CD4-positive, CD25-positive, alpha-beta regulatory T cell (primary cell): Measurements from ENCODE around the gene PLA2G4E. TPM values are rescaled to one million over a fixed set of nuclear protein-coding genes. Genes with fewer than 3 reads are reported as not detected.

Experiments used
- ATAC-seq, 2 donors: fragments of 150-1000 bp; cut with Tn5 transposase; one replicate each; pipeline ENCODE4 v1.10.0; 2021; ENCODE audit warnings: low read depth in 2 of 2, moderate number of reproducible peaks in 2 of 2, moderate library complexity in 1 of 2
- DNase-seq, 3 donors: peaks; one replicate each; pipeline versions ENCODE4 v3.0.0 to v3.0.0-alpha.2; 2012 to 2022; ENCODE audit warnings: mixed read lengths in 1 of 3
- H3K27ac ChIP-seq: one replicate; pipeline ENCODE4 v1.7.0; 2013; ENCODE audit warnings: mild to moderate bottlenecking, low read length; ENCODE audit not compliant: insufficient read depth, poor library complexity, severe bottlenecking
- H3K27me3 ChIP-seq: one replicate; pipeline ENCODE4 v1.7.0; 2013; ENCODE audit warnings: low read length; ENCODE audit not compliant: control insufficient read depth, insufficient read depth
- H3K36me3 ChIP-seq: one replicate; pipeline ENCODE4 v1.7.0; 2013; ENCODE audit warnings: mild to moderate bottlenecking, low read length, moderate library complexity; ENCODE audit not compliant: control insufficient read depth, insufficient read depth
- H3K4me1 ChIP-seq: 2 replicates; pipeline ENCODE4 v1.7.0; 2013; ENCODE audit warnings: mild to moderate bottlenecking, low read length; ENCODE audit not compliant: insufficient read depth, control insufficient read depth, poor library complexity, severe bottlenecking
- H3K4me3 ChIP-seq: one replicate; pipeline ENCODE4 v1.7.0; 2013; ENCODE audit warnings: low read depth, mild to moderate bottlenecking, low read length, moderate library complexity
- H3K9me3 ChIP-seq, 2 experiments: 1 replicate in 1 of 2; 2 replicates in 1 of 2; pipeline ENCODE4 v1.7.0; 2013; ENCODE audit warnings: low read length in 2 of 2, mild to moderate bottlenecking in 1 of 2, moderate library complexity in 1 of 2; ENCODE audit not compliant: control insufficient read depth in 2 of 2
- H3K27ac Mint-ChIP-seq, 3 donors: one replicate each; pipeline ENCODE4 v1.8.0; 2020 to 2022; ENCODE audit warnings: mild to moderate bottlenecking in 3 of 3, mixed read lengths in 3 of 3, moderate library complexity in 2 of 3
- H3K27me3 Mint-ChIP-seq: one replicate; pipeline ENCODE4 v1.8.0; 2022; ENCODE audit warnings: mild to moderate bottlenecking, mixed read lengths
- H3K36me3 Mint-ChIP-seq: one replicate; pipeline ENCODE4 v1.8.0; 2020; ENCODE audit warnings: mixed read lengths
- H3K4me1 Mint-ChIP-seq, 4 donors: one replicate each; pipeline ENCODE4 v1.8.0; 2020 to 2022; ENCODE audit warnings: mixed read lengths in 4 of 4, mild to moderate bottlenecking in 1 of 4
- H3K4me3 Mint-ChIP-seq, 4 donors: one replicate each; pipeline ENCODE4 v1.8.0; 2020 to 2022; ENCODE audit warnings: mild to moderate bottlenecking in 4 of 4, mixed read lengths in 4 of 4, moderate library complexity in 3 of 4
- H3K9me3 Mint-ChIP-seq, 7 donors: one replicate each; pipeline ENCODE4 v1.8.0; 2020 to 2022; ENCODE audit warnings: mixed read lengths in 7 of 7, mild to moderate bottlenecking in 3 of 7, moderate library complexity in 2 of 7
- polyA plus RNA-seq, 4 donors: library from polyadenylated mRNA; unstranded; fragments of 300-500 nt; fragmentation: Illumina TruSeq; gene quantifications; one replicate each; pipeline ENCODE4 v1.2.3, GENCODE V29; 2021
- total RNA-seq: library from RNA; stranded (reverse); gene quantifications from one replicate; pipeline ENCODE4 v1.2.3, GENCODE V29; 2022

Gene PLA2G4E
- total and polyA plus RNA-seq, 5 donors from 2014 or later = not detected

GRCh38 chr15:42065468-42065867 is 44.6 kb upstream of the PLA2G4E start:
- no peak overlapping the region for H3K27ac Mint-ChIP-seq
- peaks cover 22% of the 10 kb centered on the region for H3K27me3 Mint-ChIP-seq
- DNase-seq = no peak
- Histone ChIP-seq H3K4me1 (no peaks in the 10 kb centered on the region), H3K36me3 (no peaks in the 10 kb centered on the region), H3K4me3 (no peak overlapping the region), H3K27ac (no peak overlapping the region), H3K27me3 (peaks cover 2% of the 10 kb centered on the region), H3K9me3 (no peaks in the 10 kb centered on the region)
- peaks cover 0 to 4% (median 1%) of the 10 kb centered on the region in 4 donors for H3K4me1 Mint-ChIP-seq
- peaks cover 0 to 8% (median 2%) of the 10 kb centered on the region in 7 donors for H3K9me3 Mint-ChIP-seq
- H3K4me3 Mint-ChIP-seq = no peak overlapping the region
- no peak for ATAC-seq
- no peaks in the 10 kb centered on the region for H3K36me3 Mint-ChIP-seq

GRCh38 chr15:42065033-42065432 is 44.2 kb upstream of the PLA2G4E start:
- Mint-ChIP-seq H3K4me3 (no peak overlapping the region), H3K4me1 (peaks cover 0 to 8% (median 3%) of the 10 kb centered on the region in 4 donors), H3K27ac (no peak overlapping the region), H3K27me3 (peaks cover 24% of the 10 kb centered on the region), H3K9me3 (peaks cover 0 to 8% (median 2%) of the 10 kb centered on the region in 7 donors), H3K36me3 (no peaks in the 10 kb centered on the region)
- DNase-seq (peak in 1 of 3 donors; percentile 38), ATAC-seq (no peak)
- no peaks in the 10 kb centered on the region for H3K36me3 ChIP-seq
- no peaks in the 10 kb centered on the region for H3K9me3 ChIP-seq
- no peak overlapping the region for H3K27ac ChIP-seq
- H3K4me1 ChIP-seq = peaks cover 2% of the 10 kb centered on the region
- H3K27me3 ChIP-seq = peaks cover 2% of the 10 kb centered on the region
- H3K4me3 ChIP-seq = no peak overlapping the region

- H3K4me1 ChIP-seq = peaks cover 5% of the 10 kb centered on the region
- ATAC-seq = no peak
- peaks cover 0 to 13% (median 4%) of the 10 kb centered on the region in 4 donors for H3K4me1 Mint-ChIP-seq
- H3K9me3 Mint-ChIP-seq = peaks cover 0 to 8% (median 2%) of the 10 kb centered on the region in 7 donors
- H3K27ac ChIP-seq = no peak overlapping the region
- H3K27me3 ChIP-seq = peaks cover 2% of the 10 kb centered on the region
- no peaks in the 10 kb centered on the region for H3K36me3 ChIP-seq
- no peaks in the 10 kb centered on the region for H3K9me3 ChIP-seq
- H3K4me3 ChIP-seq = no peak overlapping the region
- H3K27ac Mint-ChIP-seq = no peak overlapping the region
- peaks cover 26% of the 10 kb centered on the region for H3K27me3 Mint-ChIP-seq
- H3K4me3 Mint-ChIP-seq = no peak overlapping the region
- DNase-seq = no peak
- H3K36me3 Mint-ChIP-seq = no peaks in the 10 kb centered on the region
These were observed 43.4 kb upstream of the PLA2G4E start for GRCh38 chr15:42064271-42064670.

- Histone ChIP-seq H3K27ac (no peak overlapping the region), H3K4me1 (peaks cover 5% of the 10 kb centered on the region), H3K36me3 (no peaks in the 10 kb centered on the region), H3K27me3 (peaks cover 2% of the 10 kb centered on the region), H3K4me3 (no peak overlapping the region), H3K9me3 (no peaks in the 10 kb centered on the region)
- Mint-ChIP-seq H3K4me3 (no peak overlapping the region), H3K36me3 (no peaks in the 10 kb centered on the region), H3K27ac (no peak overlapping the region), H3K4me1 (peaks cover 0 to 13% (median 4%) of the 10 kb centered on the region in 4 donors), H3K27me3 (peaks cover 26% of the 10 kb centered on the region), H3K9me3 (peaks cover 0 to 8% (median 2%) of the 10 kb centered on the region in 7 donors)
- no peak for DNase-seq
- ATAC-seq = no peak
These were observed 42.4 kb upstream of the PLA2G4E start for GRCh38 chr15:42063122-42063848.

- Mint-ChIP-seq H3K36me3 (no peaks in the 10 kb centered on the region), H3K4me1 (peaks cover 0 to 13% (median 5%) of the 10 kb centered on the region in 4 donors), H3K27me3 (peaks cover 32% of the 10 kb centered on the region), H3K9me3 (peaks cover 0 to 4% (median 0%) of the 10 kb centered on the region in 7 donors), H3K4me3 (no peak overlapping the region), H3K27ac (no peak overlapping the region)
- Histone ChIP-seq H3K4me1 (peaks cover 5% of the 10 kb centered on the region), H3K9me3 (no peaks in the 10 kb centered on the region), H3K36me3 (no peaks in the 10 kb centered on the region), H3K4me3 (no peak overlapping the region), H3K27me3 (peaks cover 2% of the 10 kb centered on the region), H3K27ac (no peak overlapping the region)
- ATAC-seq (no peak), DNase-seq (no peak)
These were observed 41.5 kb upstream of the PLA2G4E start for GRCh38 chr15:42062284-42062806.

- no peak overlapping the region for H3K4me3 ChIP-seq
- H3K36me3 ChIP-seq = no peaks in the 10 kb centered on the region
- H3K36me3 Mint-ChIP-seq = no peaks in the 10 kb centered on the region
- peaks cover 0 to 4% (median 0%) of the 10 kb centered on the region in 7 donors for H3K9me3 Mint-ChIP-seq
- H3K4me1 ChIP-seq = peaks cover 12% of the 10 kb centered on the region
- no peak overlapping the region for H3K27ac Mint-ChIP-seq
- DNase-seq = no peak
- no peak overlapping the region for H3K4me3 Mint-ChIP-seq
- peaks cover 0 to 18% (median 7%) of the 10 kb centered on the region in 4 donors for H3K4me1 Mint-ChIP-seq
- no peaks in the 10 kb centered on the region for H3K9me3 ChIP-seq
- H3K27me3 Mint-ChIP-seq = peaks cover 48% of the 10 kb centered on the region
- no peak for ATAC-seq
- H3K27me3 ChIP-seq = peaks cover 3% of the 10 kb centered on the region
- H3K27ac ChIP-seq = no peak overlapping the region
These were observed 40.0 kb upstream of the PLA2G4E start for GRCh38 chr15:42060797-42061196.

- ATAC-seq (no peak), DNase-seq (no peak)
- peaks cover 52% of the 10 kb centered on the region for H3K27me3 Mint-ChIP-seq
- peak overlapping the region in 2 of 3 donors; percentile 60 to 69 for H3K27ac Mint-ChIP-seq
- Histone ChIP-seq H3K27me3 (peaks cover 4% of the 10 kb centered on the region), H3K4me3 (no peak overlapping the region), H3K9me3 (no peaks in the 10 kb centered on the region), H3K27ac (no peak overlapping the region), H3K4me1 (peaks cover 12% of the 10 kb centered on the region), H3K36me3 (no peaks in the 10 kb centered on the region)
- no peak overlapping the region for H3K4me3 Mint-ChIP-seq
- peaks cover 0 to 4% (median 0%) of the 10 kb centered on the region in 7 donors for H3K9me3 Mint-ChIP-seq
- H3K4me1 Mint-ChIP-seq = peaks cover 0 to 18% (median 7%) of the 10 kb centered on the region in 4 donors
- no peaks in the 10 kb centered on the region for H3K36me3 Mint-ChIP-seq
These were observed 39.6 kb upstream of the PLA2G4E start for GRCh38 chr15:42060477-42060763.
